Activated CD8-positive, alpha-beta T cell treated with anti-CD3 and anti-CD28 coated beads for 36 hours (primary cell): ENCODE measurements around the gene CD38. TPM values are rescaled to one million over a fixed set of nuclear protein-coding genes. Genes with fewer than 3 reads are reported as not detected.
"Not testable (repeated sequence)": the region's sequence is repeated elsewhere in the genome, so short reads cannot be mapped to it uniquely, and the experiment has no call there.

Source experiments
- ATAC-seq: fragments of 200-7000 bp; cut with Tn5 transposase; one replicate; pipeline ENCODE4 v1.10.0; 2021; ENCODE audit warnings: mild to moderate bottlenecking, moderate library complexity
- CTCF ChIA-PET: fragments of 350-600 bp; sonication (Branson Sonifier 250); formaldehyde crosslinking; loops from one replicate; lab custom pipeline; 2021; ENCODE audit warnings: antibody characterized with exemption; lab: Charles Lee
- POLR2A ChIA-PET: fragments of 350-600 bp; sonication (Branson Sonifier 250); formaldehyde crosslinking; loops from one replicate; lab custom pipeline; 2021; ENCODE audit warnings: antibody characterized with exemption; lab: Charles Lee
- DNase-seq: peaks from one replicate; pipeline ENCODE4 v3.0.0-alpha.2; 2020
- H3K27ac Mint-ChIP-seq: one replicate; pipeline ENCODE4 v1.8.0; 2021; ENCODE audit warnings: mild to moderate bottlenecking, mixed read lengths
- H3K27me3 Mint-ChIP-seq: one replicate; pipeline ENCODE4 v1.8.0; 2021; ENCODE audit warnings: mixed read lengths
- H3K36me3 Mint-ChIP-seq: one replicate; pipeline ENCODE4 v1.8.0; 2021; ENCODE audit warnings: low read depth, mixed read lengths
- H3K4me1 Mint-ChIP-seq: one replicate; pipeline ENCODE4 v1.8.0; 2021; ENCODE audit warnings: low read depth, mixed read lengths
- H3K4me3 Mint-ChIP-seq: one replicate; pipeline ENCODE4 v1.8.0; 2021; ENCODE audit warnings: mild to moderate bottlenecking, moderate library complexity, mixed read lengths
- H3K9me3 Mint-ChIP-seq: one replicate; pipeline ENCODE4 v1.8.0; 2021; ENCODE audit warnings: mixed read lengths
- CTCF ChIP-seq: fragments of 200-600 bp; IDR thresholded peaks from one replicate; pipeline ENCODE4 v1.8.0; 2022; ENCODE audit warnings: antibody characterized with exemption, mild to moderate bottlenecking
- intact Hi-C: fragments of 100-400 bp; cut with micrococcal nuclease; formaldehyde crosslinking; loops from one replicate; pipeline ENCODE4 v1.10.0; 2022
- total RNA-seq, 2 experiments: library from RNA; stranded (reverse); gene quantifications; one replicate each; pipeline ENCODE4 v1.2.3, GENCODE V29; 2021

CD38 gene
- total RNA-seq, 2 experiments from 2014 or later = 24.3 to 25.6 TPM

GRCh38 chr4:15832523-15833451, 54.7 kb downstream of the CD38 start:
- intact Hi-C loops = no loop called here
- ATAC-seq (no peak), DNase-seq (no peak)
- H3K9me3 Mint-ChIP-seq = peaks cover 1% of the 10 kb centered on the region
- CTCF ChIA-PET = no interaction called here
- no peak for TF ChIP-seq CTCF
- H3K4me1 Mint-ChIP-seq = peaks cover 6% of the 10 kb centered on the region
- no peak overlapping the region for H3K27ac Mint-ChIP-seq
- H3K36me3 Mint-ChIP-seq = peaks cover 30% of the 10 kb centered on the region
- no peak overlapping the region for H3K4me3 Mint-ChIP-seq
- POLR2A ChIA-PET = no interaction called here
- H3K27me3 Mint-ChIP-seq = no peaks in the 10 kb centered on the region

GRCh38 chr4:15833801-15834200, 55.7 kb downstream of the CD38 start:
- no peak overlapping the region for H3K4me3 Mint-ChIP-seq
- DNase-seq (no peak), ATAC-seq (no peak)
- peaks cover 30% of the 10 kb centered on the region for H3K36me3 Mint-ChIP-seq
- no peak overlapping the region for H3K27ac Mint-ChIP-seq
- no peak for TF ChIP-seq CTCF
- CTCF ChIA-PET = no interaction called here
- H3K9me3 Mint-ChIP-seq = peaks cover 1% of the 10 kb centered on the region
- intact Hi-C loops = no loop called here
- H3K27me3 Mint-ChIP-seq = no peaks in the 10 kb centered on the region
- POLR2A ChIA-PET = no interaction called here
- H3K4me1 Mint-ChIP-seq = peaks cover 7% of the 10 kb centered on the region

- intact Hi-C loops = no loop called here
- Mint-ChIP-seq H3K27me3 (no peaks in the 10 kb centered on the region), H3K4me1 (peaks cover 7% of the 10 kb centered on the region), H3K4me3 (no peak overlapping the region), H3K27ac (no peak overlapping the region), H3K9me3 (no peaks in the 10 kb centered on the region), H3K36me3 (peaks cover 22% of the 10 kb centered on the region)
- CTCF ChIA-PET = interaction anchor here (0.6 to 1.6 kb wide), 4 partner anchors 29 to 1528 kb away, joined by 3 to 4 read pairs (median 4); no protein-coding TSS in a partner anchor
- TF ChIP-seq CTCF = no peak
- POLR2A ChIA-PET = no interaction called here
- no peak for DNase-seq
- peak; percentile 45 for ATAC-seq
These were observed 58.2 kb downstream of the CD38 start for GRCh38 chr4:15836362-15836761.

- H3K27me3 Mint-ChIP-seq = no peaks in the 10 kb centered on the region
- DNase-seq (no peak), ATAC-seq (no peak)
- H3K9me3 Mint-ChIP-seq = no peaks in the 10 kb centered on the region
- no peak overlapping the region for H3K27ac Mint-ChIP-seq
- intact Hi-C loops = no loop called here
- H3K4me1 Mint-ChIP-seq = peaks cover 7% of the 10 kb centered on the region
- TF ChIP-seq CTCF = no peak
- no peak overlapping the region for H3K4me3 Mint-ChIP-seq
- POLR2A ChIA-PET = interaction anchor here (1.1 kb wide), 1 partner anchor 30 kb away, joined by 3 read pairs; no protein-coding TSS in a partner anchor
- CTCF ChIA-PET = interaction anchor here (1.1 to 1.3 kb wide), 2 partner anchors 32 to 109 kb away, joined by 4 read pairs; no protein-coding TSS in a partner anchor
- H3K36me3 Mint-ChIP-seq = peaks cover 18% of the 10 kb centered on the region
These were observed 59.5 kb downstream of the CD38 start for GRCh38 chr4:15837591-15837990.

DNA sequence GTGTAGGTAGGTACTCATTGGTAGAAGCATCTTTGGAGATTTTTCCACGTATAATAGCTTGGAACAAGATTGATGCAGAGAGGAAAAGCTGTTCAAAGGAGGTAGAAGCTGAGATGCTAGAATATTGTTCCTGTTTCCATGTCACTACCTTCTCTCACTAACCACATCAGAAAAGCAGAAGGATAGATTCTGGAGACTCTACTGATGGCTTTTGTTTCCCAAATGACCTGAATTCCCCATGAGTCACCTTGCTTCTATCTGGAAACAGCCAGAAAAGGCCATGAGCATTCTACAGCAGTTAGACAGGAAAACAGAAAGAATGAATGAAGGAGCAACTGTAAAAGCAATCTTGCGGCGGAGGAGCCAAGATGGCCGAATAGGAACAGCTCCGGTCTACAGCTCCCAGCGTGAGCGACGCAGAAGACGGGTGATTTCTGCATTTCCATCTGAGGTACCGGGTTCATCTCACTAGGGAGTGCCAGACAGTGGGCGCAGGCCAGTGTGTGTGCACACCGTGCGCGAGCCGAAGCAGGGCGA, 63.1 kb downstream of the CD38 start:
- H3K27ac Mint-ChIP-seq, POLR2A ChIA-PET, H3K4me1 Mint-ChIP-seq, intact Hi-C loops, DNase-seq, ATAC-seq, H3K4me3 Mint-ChIP-seq, H3K27me3 Mint-ChIP-seq, H3K9me3 Mint-ChIP-seq: not testable (repeated sequence)
- peaks cover 13% of the 10 kb centered on the region for H3K36me3 Mint-ChIP-seq
- CTCF ChIA-PET = interaction anchor here (1.0 kb wide), 1 partner anchor 9 kb away, joined by 4 read pairs; no protein-coding TSS in a partner anchor
